ENCODE measurements around the gene LKAAEAR1.
"Not testable (repeated sequence)": the region's sequence is repeated elsewhere in the genome, so short reads cannot be mapped to it uniquely, and the experiment has no call there.

LKAAEAR1 gene

DNA sequence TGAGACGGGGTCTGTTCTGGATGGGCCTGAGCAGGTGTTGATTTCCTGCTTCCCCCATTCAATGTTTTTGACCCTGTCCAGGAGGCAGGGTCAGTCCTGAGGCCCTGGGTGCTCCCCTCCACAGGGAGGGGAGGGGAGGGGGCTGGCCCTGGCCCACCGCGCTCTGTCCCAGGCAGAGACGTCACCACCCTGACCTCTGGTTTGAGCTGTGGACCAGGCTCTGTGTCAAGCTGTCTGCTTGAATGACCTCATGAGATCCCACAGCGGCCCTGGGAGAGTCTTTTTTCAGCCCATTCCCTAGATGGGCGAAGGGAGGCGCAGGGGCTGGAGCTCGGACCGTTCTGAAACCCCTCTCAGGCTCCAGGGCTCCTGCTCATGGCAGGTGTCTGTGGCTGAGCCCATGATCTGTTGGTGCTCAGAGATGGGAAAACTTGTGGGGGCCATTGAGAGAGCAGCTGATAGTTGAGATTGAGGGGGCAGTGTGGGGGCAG lies 8.9 kb upstream of the LKAAEAR1 start:
- peak; percentile 41 for DNase-seq
- peak overlapping the region; percentile 55 for H3K4me3 ChIP-seq (ENCODE audit: low read depth, low read length)
- peaks cover 15% of the 10 kb centered on the region for H3K4me1 ChIP-seq
- H3K27me3 ChIP-seq = no peaks in the 10 kb centered on the region; the same call in 1 of the 2 replicates
- TF ChIP-seq, protein P1, sequence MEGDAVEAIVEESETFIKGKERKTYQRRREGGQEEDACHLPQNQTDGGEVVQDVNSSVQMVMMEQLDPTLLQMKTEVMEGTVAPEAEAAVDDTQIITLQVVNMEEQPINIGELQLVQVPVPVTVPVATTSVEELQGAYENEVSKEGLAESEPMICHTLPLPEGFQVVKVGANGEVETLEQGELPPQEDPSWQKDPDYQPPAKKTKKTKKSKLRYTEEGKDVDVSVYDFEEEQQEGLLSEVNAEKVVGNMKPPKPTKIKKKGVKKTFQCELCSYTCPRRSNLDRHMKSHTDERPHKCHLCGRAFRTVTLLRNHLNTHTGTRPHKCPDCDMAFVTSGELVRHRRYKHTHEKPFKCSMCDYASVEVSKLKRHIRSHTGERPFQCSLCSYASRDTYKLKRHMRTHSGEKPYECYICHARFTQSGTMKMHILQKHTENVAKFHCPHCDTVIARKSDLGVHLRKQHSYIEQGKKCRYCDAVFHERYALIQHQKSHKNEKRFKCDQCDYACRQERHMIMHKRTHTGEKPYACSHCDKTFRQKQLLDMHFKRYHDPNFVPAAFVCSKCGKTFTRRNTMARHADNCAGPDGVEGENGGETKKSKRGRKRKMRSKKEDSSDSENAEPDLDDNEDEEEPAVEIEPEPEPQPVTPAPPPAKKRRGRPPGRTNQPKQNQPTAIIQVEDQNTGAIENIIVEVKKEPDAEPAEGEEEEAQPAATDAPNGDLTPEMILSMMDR (IDR thresholded peaks at IDR 0.05; ENCODE audit: low read depth, low read length) = no peak
- H3K36me3 ChIP-seq = no peaks in the 10 kb centered on the region
- no peaks in the 10 kb centered on the region for H3K9me3 ChIP-seq

DNA sequence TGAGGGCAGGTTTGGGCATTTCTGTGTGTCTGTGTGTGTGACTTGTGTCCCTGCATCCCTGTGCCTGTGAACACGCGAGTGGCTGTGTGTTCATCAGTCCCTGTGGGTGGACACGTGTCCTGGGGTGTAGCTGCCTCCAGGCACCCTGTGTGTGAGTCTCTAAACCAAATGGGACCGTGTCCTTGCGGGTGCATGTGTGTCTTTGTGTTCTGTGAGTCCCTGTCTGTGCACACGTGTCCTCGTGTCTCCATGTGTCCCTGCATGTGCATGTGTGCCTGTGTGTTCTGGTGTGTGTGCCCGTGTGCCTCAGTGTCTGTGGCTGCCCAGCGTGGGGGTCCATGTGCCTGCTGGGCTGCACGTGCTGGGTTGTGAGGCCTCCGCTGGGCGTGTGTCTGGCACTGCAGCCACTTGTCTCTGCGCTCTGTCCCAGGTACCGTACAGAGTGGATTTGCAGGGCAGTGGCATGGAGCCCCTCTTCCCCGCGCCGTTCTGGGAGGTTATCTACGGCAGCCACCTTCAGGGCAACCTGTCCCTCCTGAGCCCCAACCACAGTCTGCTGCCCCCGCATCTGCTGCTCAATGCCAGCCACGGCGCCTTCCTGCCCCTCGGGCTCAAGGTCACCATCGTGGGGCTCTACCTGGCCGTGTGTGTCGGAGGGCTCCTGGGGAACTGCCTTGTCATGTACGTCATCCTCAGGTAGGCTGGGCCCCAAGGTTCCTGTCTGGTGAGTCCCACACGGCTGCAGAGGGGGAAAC lies 8.2 kb upstream of the LKAAEAR1 start:
- TF ChIP-seq, protein P1 (IDR thresholded peaks at IDR 0.05; ENCODE audit: low read depth, low read length) = no peak
- DNase-seq = no peak
- no peaks in the 10 kb centered on the region for H3K36me3 ChIP-seq
- peak overlapping the region; percentile 55 for H3K4me3 ChIP-seq (ENCODE audit: low read depth, low read length)
- H3K4me1 ChIP-seq = peaks cover 15% of the 10 kb centered on the region
- no peaks in the 10 kb centered on the region; the same call in 1 of the 2 replicates for H3K27me3 ChIP-seq
- H3K9me3 ChIP-seq = no peaks in the 10 kb centered on the region

DNA sequence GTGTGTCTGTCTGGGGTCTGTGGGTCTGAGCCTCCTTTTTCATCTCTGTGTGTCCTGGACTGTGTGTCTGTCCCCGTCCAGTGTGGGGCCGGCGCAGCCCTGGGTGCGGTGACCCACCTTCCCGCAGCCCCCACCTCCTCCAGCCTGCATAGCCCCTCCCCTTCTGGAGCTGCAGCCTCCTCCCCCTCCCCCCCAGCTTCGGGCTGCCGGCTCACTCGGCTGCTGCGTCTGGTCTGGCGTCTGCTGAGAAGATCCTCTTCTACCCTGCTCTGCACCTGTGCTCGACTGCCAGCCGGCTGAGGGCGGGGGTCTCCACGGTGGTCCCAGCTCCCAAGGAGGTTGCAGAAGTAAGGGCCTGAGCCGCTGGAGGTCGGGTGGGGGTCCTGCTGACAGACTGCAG lies 7.6 kb upstream of the LKAAEAR1 start:
- TF ChIP-seq, protein P1 (IDR thresholded peaks at IDR 0.05; ENCODE audit: low read depth, low read length) = no peak
- peaks cover 15% of the 10 kb centered on the region for H3K4me1 ChIP-seq
- peak overlapping the region; percentile 55 for H3K4me3 ChIP-seq (ENCODE audit: low read depth, low read length)
- H3K9me3 ChIP-seq = no peaks in the 10 kb centered on the region
- H3K27me3 ChIP-seq = no peaks in the 10 kb centered on the region; the same call in 1 of the 2 replicates
- no peaks in the 10 kb centered on the region for H3K36me3 ChIP-seq
- DNase-seq = peak; percentile 59

DNA sequence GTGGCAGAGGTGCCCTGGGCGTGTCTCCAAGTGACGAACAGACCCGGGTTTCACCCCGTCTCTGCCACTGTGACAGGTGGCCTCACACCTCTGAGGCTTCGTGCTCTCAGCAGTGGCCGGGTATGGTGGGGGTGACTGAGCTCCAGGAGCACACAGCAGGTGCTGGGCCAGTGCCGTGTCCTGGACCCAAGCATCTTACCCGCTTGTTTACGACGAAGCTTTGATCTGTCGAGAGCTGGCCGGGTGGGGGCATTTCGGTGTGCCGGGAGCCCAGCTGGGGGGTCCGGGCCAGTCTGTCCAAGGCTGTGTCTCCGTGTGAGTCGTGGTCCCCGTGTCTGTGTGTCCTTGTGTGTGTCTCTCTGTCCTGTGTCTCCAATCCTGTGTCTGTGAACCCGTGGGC lies 7.1 kb upstream of the LKAAEAR1 start:
- H3K4me3 ChIP-seq (ENCODE audit: low read depth, low read length) = no peak overlapping the region
- H3K27me3 ChIP-seq = no peaks in the 10 kb centered on the region; the same call in 1 of the 2 replicates
- H3K4me1 ChIP-seq = peaks cover 15% of the 10 kb centered on the region
- DNase-seq = no peak
- TF ChIP-seq, protein P1 (IDR thresholded peaks at IDR 0.05; ENCODE audit: low read depth, low read length) = no peak
- H3K36me3 ChIP-seq = no peaks in the 10 kb centered on the region
- H3K9me3 ChIP-seq = no peaks in the 10 kb centered on the region

DNA sequence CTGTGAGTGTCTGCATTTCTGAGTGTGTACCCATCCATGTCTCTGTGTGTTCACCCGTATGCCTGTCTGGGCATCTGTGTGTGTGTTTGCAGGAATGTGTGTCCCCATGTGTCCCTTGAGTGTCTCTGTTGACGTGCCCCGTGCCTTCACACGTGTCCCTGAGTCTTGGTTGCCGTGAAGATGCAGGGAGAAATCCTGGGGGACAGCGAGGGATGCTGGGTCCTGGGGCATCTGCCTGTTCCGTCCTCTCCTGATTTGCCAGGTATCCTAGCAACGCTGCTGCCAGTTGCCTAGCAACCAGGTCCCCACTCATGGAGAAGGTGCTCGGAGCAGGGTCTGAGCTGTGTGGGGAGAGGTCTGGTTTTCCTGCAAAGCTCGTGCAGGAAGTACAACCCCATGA lies 6.0 kb upstream of the LKAAEAR1 start:
- DNase-seq = peak; percentile 61
- TF ChIP-seq, protein P1 (IDR thresholded peaks at IDR 0.05; ENCODE audit: low read depth, low read length) = no peak
- peaks cover 15% of the 10 kb centered on the region for H3K4me1 ChIP-seq
- no peaks in the 10 kb centered on the region for H3K9me3 ChIP-seq
- no peak overlapping the region for H3K4me3 ChIP-seq (ENCODE audit: low read depth, low read length)
- H3K36me3 ChIP-seq = no peaks in the 10 kb centered on the region
- no peaks in the 10 kb centered on the region; the same call in 1 of the 2 replicates for H3K27me3 ChIP-seq

DNA sequence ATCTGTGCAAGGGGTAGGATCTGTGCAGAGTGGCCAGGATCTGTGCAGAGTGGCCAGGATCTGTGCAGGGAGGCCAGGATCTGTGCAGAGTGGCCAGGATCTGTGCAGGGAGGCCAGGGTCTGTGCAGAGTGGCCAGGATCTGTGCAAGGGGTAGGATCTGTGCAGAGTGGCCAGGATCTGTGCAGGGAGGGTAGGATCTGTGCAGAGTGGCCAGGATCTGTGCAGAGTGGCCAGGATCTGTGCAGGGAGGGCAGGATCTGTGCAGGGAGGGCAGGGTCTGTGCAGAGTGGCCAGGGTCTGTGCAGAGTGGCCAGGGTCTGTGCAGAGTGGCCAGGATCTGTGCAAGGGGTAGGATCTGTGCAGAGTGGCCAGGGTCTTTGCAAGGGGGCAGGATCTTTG lies 4.4 kb upstream of the LKAAEAR1 start:
- peaks cover 15% of the 10 kb centered on the region for H3K4me1 ChIP-seq
- H3K9me3 ChIP-seq; H3K4me3 ChIP-seq (ENCODE audit: low read depth, low read length); H3K27me3 ChIP-seq; DNase-seq; H3K36me3 ChIP-seq: not testable (repeated sequence)

DNA sequence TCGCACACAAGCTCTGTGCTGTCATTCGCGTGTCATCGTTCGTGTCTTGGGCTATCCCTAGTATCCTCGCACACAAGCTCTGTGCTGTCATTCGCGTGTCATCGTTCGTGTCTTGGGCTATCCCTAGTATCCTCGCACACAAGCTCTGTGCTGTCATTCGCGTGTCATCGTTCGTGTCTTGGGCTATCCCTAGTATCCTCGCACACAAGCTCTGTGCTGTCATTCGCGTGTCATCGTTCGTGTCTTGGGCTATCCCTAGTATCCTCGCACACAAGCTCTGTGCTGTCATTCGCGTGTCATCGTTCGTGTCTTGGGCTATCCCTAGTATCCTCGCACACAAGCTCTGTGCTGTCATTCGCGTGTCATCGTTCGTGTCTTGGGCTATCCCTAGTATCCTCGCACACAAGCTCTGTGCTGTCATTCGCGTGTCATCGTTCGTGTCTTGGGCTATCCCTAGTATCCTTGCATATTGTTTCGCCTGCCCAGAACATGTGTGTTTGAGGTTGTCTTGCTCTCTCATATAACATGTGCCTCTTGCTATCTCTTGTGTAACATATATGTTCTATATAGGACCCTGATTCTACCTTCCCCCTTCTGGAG lies 3.1 kb upstream of the LKAAEAR1 start:
- H3K27me3 ChIP-seq; H3K4me3 ChIP-seq (ENCODE audit: low read depth, low read length); H3K9me3 ChIP-seq; DNase-seq; H3K36me3 ChIP-seq: not testable (repeated sequence)
- H3K4me1 ChIP-seq = peaks cover 12% of the 10 kb centered on the region

All from BE2C (cell line).